ENCODE data around the gene MRTFA.

The MRTFA gene

DNA sequence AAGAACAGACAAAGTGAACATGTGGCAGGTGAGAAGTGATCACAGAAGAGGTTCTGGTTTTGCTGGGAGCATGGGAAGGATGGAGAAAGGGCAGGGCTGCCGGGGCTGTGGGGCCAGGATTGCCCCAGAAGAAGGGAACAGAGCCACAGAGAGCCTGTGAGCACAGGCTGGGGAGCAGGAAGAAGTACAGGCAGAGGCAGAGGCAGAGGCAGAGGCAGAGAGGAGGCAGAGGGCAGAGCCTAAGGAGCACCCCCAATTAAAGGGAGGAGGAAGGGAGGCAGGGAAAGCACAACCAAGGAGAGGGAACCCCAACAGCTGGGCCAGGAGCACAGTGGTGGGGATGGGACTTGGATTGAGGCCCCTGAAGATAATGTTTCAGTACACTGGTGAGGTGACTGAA lies 214.6 kb downstream of the MRTFA start:
- TF ChIP-seq, protein P1, sequence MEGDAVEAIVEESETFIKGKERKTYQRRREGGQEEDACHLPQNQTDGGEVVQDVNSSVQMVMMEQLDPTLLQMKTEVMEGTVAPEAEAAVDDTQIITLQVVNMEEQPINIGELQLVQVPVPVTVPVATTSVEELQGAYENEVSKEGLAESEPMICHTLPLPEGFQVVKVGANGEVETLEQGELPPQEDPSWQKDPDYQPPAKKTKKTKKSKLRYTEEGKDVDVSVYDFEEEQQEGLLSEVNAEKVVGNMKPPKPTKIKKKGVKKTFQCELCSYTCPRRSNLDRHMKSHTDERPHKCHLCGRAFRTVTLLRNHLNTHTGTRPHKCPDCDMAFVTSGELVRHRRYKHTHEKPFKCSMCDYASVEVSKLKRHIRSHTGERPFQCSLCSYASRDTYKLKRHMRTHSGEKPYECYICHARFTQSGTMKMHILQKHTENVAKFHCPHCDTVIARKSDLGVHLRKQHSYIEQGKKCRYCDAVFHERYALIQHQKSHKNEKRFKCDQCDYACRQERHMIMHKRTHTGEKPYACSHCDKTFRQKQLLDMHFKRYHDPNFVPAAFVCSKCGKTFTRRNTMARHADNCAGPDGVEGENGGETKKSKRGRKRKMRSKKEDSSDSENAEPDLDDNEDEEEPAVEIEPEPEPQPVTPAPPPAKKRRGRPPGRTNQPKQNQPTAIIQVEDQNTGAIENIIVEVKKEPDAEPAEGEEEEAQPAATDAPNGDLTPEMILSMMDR (IDR thresholded peaks at IDR 0.05): no peak
- H3K27ac ChIP-seq: no peak overlapping the region

DNA sequence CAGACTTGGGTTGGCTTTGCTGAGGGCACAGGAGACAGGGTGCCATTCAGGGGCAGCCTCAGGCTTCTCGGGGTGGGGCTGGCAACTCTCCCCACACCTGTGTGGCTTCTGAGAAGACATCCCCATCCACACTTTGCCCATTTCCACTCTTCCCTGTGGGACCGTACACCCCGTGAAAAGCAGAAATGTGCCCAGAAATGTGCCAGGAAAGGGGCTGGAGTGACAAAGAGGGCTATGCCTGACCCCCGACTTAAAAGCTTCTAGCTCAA lies 215.5 kb downstream of the MRTFA start:
- TF ChIP-seq, protein P1 (IDR thresholded peaks at IDR 0.05): no peak
- TF ChIP-seq ZFX (IDR thresholded peaks at IDR 0.05; ENCODE audit: borderline replicate concordance): no peak
- H3K27ac ChIP-seq: no peak overlapping the region

DNA sequence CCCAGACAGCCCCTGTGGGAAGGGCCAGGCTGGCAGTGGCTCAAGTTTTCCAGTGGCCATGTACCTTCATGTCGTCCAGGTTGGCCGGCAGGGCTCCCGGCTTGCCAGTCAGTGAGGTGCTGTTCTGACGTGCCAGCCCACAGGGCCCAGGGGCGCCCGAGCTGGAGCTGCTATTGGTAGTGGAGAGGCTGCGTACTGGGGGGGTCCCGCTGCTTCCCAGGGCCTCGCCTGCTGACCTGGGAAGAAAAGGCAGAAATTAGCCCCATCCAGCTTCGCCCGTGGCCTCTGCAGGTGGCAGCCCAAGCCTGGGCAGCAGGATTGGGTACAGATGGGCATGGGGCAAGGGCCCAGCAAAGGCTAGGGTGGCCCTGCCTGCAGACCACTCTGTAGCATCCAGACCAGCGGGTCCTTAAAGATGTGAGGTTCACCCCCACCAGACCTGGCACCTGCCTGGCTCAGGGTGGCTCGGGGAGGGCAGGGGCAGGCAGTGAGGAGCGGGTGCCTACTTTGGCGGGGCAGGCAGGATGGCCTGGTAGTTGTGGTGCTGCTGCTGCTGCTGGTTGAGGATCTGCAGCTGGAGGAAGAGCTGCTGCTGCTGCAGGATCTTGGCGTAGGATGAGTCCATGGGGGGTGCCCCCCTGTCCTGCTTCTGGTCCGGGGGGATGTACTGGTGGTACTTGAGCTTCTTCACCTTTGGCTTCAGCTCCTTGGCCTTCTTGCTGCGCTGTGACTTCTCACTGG lies 216.0 kb downstream of the MRTFA start:
- TF ChIP-seq ZFX (IDR thresholded peaks at IDR 0.05; ENCODE audit: borderline replicate concordance): no peak
- TF ChIP-seq, protein P1 (IDR thresholded peaks at IDR 0.05): no peak

DNA sequence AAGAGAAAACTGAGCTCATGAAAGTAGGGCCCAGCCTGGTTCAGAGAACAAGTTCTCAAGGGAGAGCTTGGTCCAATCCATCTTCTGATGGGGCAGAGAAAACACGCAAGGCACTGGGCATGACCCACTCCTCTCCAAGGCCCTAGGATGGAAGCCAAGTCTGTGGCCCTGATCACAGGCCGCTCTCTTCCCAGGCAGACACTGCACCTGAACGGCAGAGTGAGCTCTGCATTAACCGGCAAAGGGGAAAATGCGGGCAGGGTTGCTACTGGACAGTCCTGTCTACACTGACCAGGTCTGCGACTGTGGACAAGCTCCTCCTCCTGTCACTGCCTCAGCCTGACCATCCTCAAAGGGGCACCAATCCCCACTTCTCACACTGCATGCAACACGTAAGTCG lies 216.8 kb downstream of the MRTFA start:
- TF ChIP-seq ZFX (IDR thresholded peaks at IDR 0.05; ENCODE audit: borderline replicate concordance): no peak
- TF ChIP-seq, protein P1 (IDR thresholded peaks at IDR 0.05): no peak
- H3K27ac ChIP-seq: no peak overlapping the region

More for the DNA sequence above, 216.0 kb downstream of the MRTFA start:
- H3K27ac ChIP-seq: no peak overlapping the region

DNA sequence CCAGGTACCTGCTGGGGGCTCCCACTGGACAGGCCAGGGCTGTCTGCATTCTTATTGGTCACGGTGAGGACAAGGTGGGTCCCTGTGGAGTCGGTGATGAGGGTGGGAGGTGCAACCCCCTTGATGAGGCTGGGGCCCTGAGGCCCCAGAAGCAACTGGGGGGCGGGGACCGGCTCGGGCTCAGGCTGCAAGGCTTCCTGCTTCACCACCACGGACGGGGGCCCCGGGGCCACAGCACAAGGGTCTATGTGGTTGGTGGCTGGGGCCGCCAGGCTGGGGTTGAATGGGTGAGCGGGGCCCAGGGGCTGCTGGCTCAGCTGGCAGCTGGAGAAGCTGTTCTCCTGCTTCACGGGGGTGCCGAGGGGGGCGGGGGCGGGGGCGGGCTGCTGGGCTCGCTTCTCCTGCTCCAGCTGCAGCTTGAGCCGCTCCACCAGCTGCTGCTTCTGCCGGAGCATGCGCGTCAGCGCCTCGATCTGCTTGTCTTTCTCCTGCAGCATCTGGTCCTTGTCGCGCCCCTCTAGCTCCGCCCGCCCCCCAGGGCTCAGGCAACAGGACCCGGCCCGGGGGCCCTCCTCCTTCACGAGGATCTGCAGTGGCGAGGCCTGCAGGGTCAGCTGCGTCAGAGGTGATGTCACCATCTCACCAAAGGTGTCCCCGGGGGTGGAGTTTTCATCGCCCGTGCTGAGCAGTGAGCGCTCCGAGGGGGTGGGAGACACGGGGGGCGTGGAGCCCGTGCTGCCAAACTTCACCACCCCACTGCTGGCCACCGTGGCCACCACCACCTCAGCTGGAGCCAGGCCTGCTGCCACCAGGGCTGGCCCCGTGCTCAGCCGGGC lies 217.9 kb downstream of the MRTFA start:
- no peak overlapping the region for H3K27ac ChIP-seq
- TF ChIP-seq, protein P1 (IDR thresholded peaks at IDR 0.05): no peak
- TF ChIP-seq ZFX (IDR thresholded peaks at IDR 0.05; ENCODE audit: borderline replicate concordance): no peak

DNA sequence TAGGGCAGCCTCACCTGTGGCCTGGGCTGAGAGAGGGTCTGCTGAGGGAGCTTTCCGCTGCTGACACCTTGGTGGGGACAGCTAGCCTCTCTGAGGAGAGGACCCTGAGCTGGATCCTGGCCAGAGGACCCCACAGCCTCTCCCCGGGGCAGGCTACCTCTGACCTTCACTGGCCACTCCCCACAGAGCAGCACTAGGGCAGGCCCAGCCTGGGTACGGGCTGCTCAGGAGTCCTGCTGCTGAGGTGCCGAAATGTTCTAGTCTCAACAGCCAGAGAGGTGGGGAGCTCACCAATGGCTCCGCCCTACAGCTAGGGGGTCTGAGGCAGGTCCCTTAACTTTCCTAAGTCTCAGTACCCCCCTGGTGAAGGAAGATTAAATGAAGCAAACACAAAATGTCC lies 218.6 kb downstream of the MRTFA start:
- TF ChIP-seq, protein P1 (IDR thresholded peaks at IDR 0.05): no peak
- no peak for TF ChIP-seq ZFX (IDR thresholded peaks at IDR 0.05; ENCODE audit: borderline replicate concordance)
- H3K27ac ChIP-seq: no peak overlapping the region

DNA sequence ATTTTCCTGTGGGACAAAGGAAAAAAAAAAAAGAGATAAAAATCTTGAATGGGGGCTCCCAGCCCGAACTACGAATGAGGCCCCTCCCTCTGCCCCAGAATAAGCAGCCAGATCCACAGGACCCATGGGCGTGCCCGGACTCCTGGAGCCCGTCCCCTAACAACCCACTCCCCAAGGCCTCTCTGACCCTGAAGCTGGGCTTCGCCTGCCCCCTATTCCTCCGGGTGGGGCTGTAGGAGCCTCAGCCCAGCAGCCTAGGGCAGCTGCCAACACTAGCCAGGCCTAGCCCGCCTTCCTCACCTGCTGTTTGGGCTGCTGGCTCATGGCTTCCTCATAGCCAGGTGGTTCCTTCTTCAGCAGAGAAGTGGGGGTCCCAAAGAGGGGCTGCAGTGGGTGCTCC lies 219.5 kb downstream of the MRTFA start:
- H3K27ac ChIP-seq: no peak overlapping the region
- TF ChIP-seq ZFX (IDR thresholded peaks at IDR 0.05; ENCODE audit: borderline replicate concordance): no peak
- TF ChIP-seq, protein P1 (IDR thresholded peaks at IDR 0.05): no peak

Data from 22Rv1 (cell line).